ENCODE data around the gene P2RY12. TPM values are rescaled to one million over a fixed set of nuclear protein-coding genes. Genes with fewer than 3 reads are reported as not detected.

P2RY12 gene
- total and polyA plus RNA-seq, 10 of the 15 experiments (the other 5 are each of a cell fraction or from before 2014, with no cell fraction given) = 0.27 to 1.0 (median 0.66) TPM; not detected in 2

DNA sequence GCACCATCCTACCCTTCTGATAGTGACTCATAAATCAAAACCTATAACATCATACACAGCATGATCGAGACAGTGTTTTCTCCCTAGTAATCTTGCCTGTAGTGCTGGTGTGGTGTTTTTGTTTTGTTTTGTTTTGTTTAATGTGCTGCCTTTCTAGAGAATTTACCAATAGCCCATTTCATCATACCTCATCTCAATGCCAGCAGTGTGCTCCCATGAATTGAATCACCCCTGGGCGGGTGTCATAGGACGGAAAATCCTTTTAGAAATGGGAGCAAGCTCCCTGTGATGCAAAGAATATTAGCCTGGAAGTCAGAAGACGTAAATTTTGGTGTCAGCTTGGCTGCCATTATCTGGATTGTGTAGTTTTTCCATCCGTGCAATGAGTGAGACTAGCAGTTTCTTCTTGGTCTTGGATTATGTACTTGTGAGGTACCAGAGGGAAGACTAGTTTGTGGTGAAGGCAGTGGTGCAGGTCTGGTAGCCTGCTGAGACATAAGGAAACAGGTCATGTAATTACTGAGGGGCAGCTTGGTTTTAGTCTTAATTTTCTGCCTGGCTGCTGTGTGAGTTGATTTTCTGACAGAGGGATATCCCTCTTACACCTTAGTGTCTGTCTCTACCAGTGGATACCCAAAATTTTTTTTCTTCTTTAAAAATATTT lies 46.4 kb upstream of the P2RY12 start:
- H2AFZ ChIP-seq (ENCODE audit: control insufficient read depth, low read depth, low read length) = no peak overlapping the region
- SMC1A ChIA-PET (ENCODE audit: uncharacterized antibody, unreplicated experiment) = interaction anchor here (0.6 to 1.5 kb wide), 5 partner anchors 8 to 1620 kb away, joined by 3 to 5 read pairs (median 4); partner anchors contain the start of gene P2RY12
- POLR2A ChIA-PET = no interaction called here
- no peak overlapping the region for H3K9ac ChIP-seq (ENCODE audit: control insufficient read depth, insufficient read depth, low read length)
- H3K4me2 ChIP-seq (ENCODE audit: control insufficient read depth, insufficient read depth) = no peak overlapping the region
- H3K4me1 ChIP-seq (ENCODE audit: control insufficient read depth, insufficient read depth, low read length) = no peaks in the 10 kb centered on the region
- H3K27me3 ChIP-seq (replicated peaks in 1 of 2; ENCODE audit: control insufficient read depth in 2 of 2, insufficient read depth in 2 of 2, low read length in 1 of 2) = no peaks in the 10 kb centered on the region
- no peaks in the 10 kb centered on the region for H3K36me3 ChIP-seq (ENCODE audit: control insufficient read depth in 2 of 2, insufficient read depth in 2 of 2, low read length in 1 of 2)
- intact Hi-C loops (cut with micrococcal nuclease; ENCODE audit: unreplicated experiment) = no loop called here
- no peak for DNase-seq (ENCODE audit: low read depth, low spot score)
- FAIRE-seq = no peak
- no peaks in the 10 kb centered on the region for H3K9me3 ChIP-seq (replicated peaks; ENCODE audit: control insufficient read depth, insufficient read depth, low read length)
- CTCF ChIA-PET = interaction anchor here (0.6 to 2.4 kb wide), 6 partner anchors 9 to 488 kb away, joined by 3 to 9 read pairs (median 4); no protein-coding TSS in a partner anchor
- ATAC-seq = peak; percentile 58
- TF ChIP-seq, protein P1, sequence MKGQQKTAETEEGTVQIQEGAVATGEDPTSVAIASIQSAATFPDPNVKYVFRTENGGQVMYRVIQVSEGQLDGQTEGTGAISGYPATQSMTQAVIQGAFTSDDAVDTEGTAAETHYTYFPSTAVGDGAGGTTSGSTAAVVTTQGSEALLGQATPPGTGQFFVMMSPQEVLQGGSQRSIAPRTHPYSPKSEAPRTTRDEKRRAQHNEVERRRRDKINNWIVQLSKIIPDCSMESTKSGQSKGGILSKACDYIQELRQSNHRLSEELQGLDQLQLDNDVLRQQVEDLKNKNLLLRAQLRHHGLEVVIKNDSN (IDR thresholded peaks at IDR 0.05; ENCODE audit: borderline replicate concordance, extremely low read length, insufficient read depth, low read depth, low read length) = no peak
- TF ChIP-seq RUNX3 (IDR thresholded peaks at IDR 0.05; ENCODE audit: low read length) = peak; percentile 77
- 0 out of 4 replicates have a peak, but pooled peaks of 1 of the 2 experiments have one; percentile 9 for TF ChIP-seq ETV6 (conservative IDR thresholded peaks at IDR 0.05 in 1 of 2, IDR thresholded peaks at IDR 0.05 in 1 of 2; ENCODE audit: borderline replicate concordance in 1 of 2, low read depth in 1 of 2)
- no peak overlapping the region for H3K27ac ChIP-seq (ENCODE audit: control insufficient read depth, insufficient read depth)
- no peak overlapping the region for H3K4me3 ChIP-seq
- H3K79me2 ChIP-seq (ENCODE audit: control insufficient read depth, insufficient read depth, low read length) = no peaks in the 10 kb centered on the region
- no peaks in the 10 kb centered on the region for H4K20me1 ChIP-seq (ENCODE audit: control insufficient read depth, insufficient read depth)
- WGBS (ENCODE audit: insufficient coverage, insufficient replicate concordance, low lambda C conversion rate, missing lambda C conversion rate) = 13% methylated on average over 5 of the region's 5 CpGs
- in situ Hi-C loops (cut with MboI) = loop anchor here (10.0 kb wide), 1 partner anchor 404 kb away; no protein-coding TSS in a partner anchor
- no TSS peak for BruUV-seq (replicated peaks)
- RAD21 ChIA-PET (ENCODE audit: unreplicated experiment) = interaction anchor here (1.1 to 1.3 kb wide), 2 partner anchors 11 to 52 kb away, joined by 3 to 4 read pairs; no protein-coding TSS in a partner anchor

DNA sequence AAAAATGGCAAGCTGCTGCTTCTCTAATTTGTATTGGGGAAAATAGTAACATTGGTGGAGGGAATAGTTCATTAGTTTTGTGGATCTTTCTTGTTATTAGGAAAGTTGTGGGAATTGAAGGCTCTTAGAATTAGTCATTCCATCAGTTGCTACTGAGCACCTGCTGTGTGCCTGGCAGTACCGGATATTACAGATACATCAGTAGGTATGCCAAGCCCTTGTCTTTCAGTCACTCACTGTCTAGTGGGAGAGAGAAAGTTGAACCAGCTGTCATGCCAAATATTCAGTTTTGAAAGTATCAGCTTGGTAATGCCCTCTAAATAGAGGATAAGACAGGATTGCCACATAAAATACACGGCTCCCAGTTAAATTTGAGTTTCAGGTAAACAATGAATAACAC lies 43.8 kb upstream of the P2RY12 start:
- ChIA-PET SMC1A (ENCODE audit: uncharacterized antibody, unreplicated experiment) (interaction anchor here (1.4 kb wide), 1 partner anchor 46 kb away, joined by 3 read pairs; no protein-coding TSS in a partner anchor), POLR2A (no interaction called here), CTCF (interaction anchor here (0.5 to 1.9 kb wide), 2 partner anchors 39 to 612 kb away, joined by 3 to 6 read pairs; no protein-coding TSS in a partner anchor), RAD21 (ENCODE audit: unreplicated experiment) (no interaction called here)
- Histone ChIP-seq H3K4me1 (ENCODE audit: control insufficient read depth, insufficient read depth, low read length) (no peaks in the 10 kb centered on the region), H3K36me3 (ENCODE audit: control insufficient read depth in 2 of 2, insufficient read depth in 2 of 2, low read length in 1 of 2) (no peaks in the 10 kb centered on the region), H3K79me2 (ENCODE audit: control insufficient read depth, insufficient read depth, low read length) (no peaks in the 10 kb centered on the region), H3K27ac (ENCODE audit: control insufficient read depth, insufficient read depth) (no peak overlapping the region), H4K20me1 (ENCODE audit: control insufficient read depth, insufficient read depth) (no peaks in the 10 kb centered on the region), H3K9ac (ENCODE audit: control insufficient read depth, insufficient read depth, low read length) (no peak overlapping the region), H3K27me3 (replicated peaks in 1 of 2; ENCODE audit: control insufficient read depth in 2 of 2, insufficient read depth in 2 of 2, low read length in 1 of 2) (no peaks in the 10 kb centered on the region), H3K4me2 (ENCODE audit: control insufficient read depth, insufficient read depth) (no peak overlapping the region), H3K4me3 (no peak overlapping the region), H3K9me3 (replicated peaks; ENCODE audit: control insufficient read depth, insufficient read depth, low read length) (no peaks in the 10 kb centered on the region), H2AFZ (ENCODE audit: control insufficient read depth, low read depth, low read length) (no peak overlapping the region)
- no peak for DNase-seq (ENCODE audit: low read depth, low spot score)
- WGBS (ENCODE audit: insufficient coverage, insufficient replicate concordance, low lambda C conversion rate, missing lambda C conversion rate) = 47% methylated on average over 2 of the region's 2 CpGs
- ATAC-seq = no peak
- BruUV-seq (replicated peaks) = no TSS peak
- FAIRE-seq = no peak
- intact Hi-C loops (cut with micrococcal nuclease; ENCODE audit: unreplicated experiment) = no loop called here
- in situ Hi-C loops (cut with MboI) = no loop called here
- TF ChIP-seq TAF1 (IDR thresholded peaks at IDR 0.05; ENCODE audit: borderline replicate concordance, low read depth, low read length) = no peak
- TF ChIP-seq NBN (IDR thresholded peaks at IDR 0.05) = no peak
- no peak for TF ChIP-seq ZNF24 (IDR thresholded peaks at IDR 0.05)
- TF ChIP-seq, protein P2, sequence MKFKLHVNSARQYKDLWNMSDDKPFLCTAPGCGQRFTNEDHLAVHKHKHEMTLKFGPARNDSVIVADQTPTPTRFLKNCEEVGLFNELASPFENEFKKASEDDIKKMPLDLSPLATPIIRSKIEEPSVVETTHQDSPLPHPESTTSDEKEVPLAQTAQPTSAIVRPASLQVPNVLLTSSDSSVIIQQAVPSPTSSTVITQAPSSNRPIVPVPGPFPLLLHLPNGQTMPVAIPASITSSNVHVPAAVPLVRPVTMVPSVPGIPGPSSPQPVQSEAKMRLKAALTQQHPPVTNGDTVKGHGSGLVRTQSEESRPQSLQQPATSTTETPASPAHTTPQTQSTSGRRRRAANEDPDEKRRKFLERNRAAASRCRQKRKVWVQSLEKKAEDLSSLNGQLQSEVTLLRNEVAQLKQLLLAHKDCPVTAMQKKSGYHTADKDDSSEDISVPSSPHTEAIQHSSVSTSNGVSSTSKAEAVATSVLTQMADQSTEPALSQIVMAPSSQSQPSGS (IDR thresholded peaks at IDR 0.05; ENCODE audit: low read length) = no peak
- no peak for TF ChIP-seq SMAD5 (IDR thresholded peaks at IDR 0.05; ENCODE audit: low read depth)
- no peak for TF ChIP-seq SMARCA5 (IDR thresholded peaks at IDR 0.05)
- TF ChIP-seq BHLHE40 (IDR thresholded peaks at IDR 0.05; ENCODE audit: borderline replicate concordance in 1 of 2, low read depth in 2 of 2, low read length in 1 of 2) = no peak
- TF ChIP-seq FOXK2 (IDR thresholded peaks at IDR 0.05) = no peak
